ENCODE measurements around the gene KIFBP. TPM values are rescaled to one million over a fixed set of nuclear protein-coding genes. Genes with fewer than 3 reads are reported as not detected.

The KIFBP gene
- total RNA-seq, 4 donors from 2014 or later: 33.7 to 65.4 (median 48.8) TPM

GRCh38 chr10:68989317-68989990, 851 bp downstream of the KIFBP start:
- H3K27me3 ChIP-seq: no peaks in the 10 kb centered on the region
- no peaks in the 10 kb centered on the region for H3K9me3 ChIP-seq
- peak overlapping the region; percentile 75 to 94 (median 90) for H3K27ac ChIP-seq
- WGBS, 2 donors (ENCODE audit: low coverage in 1 of 2): 4 to 14% methylated on average over 14 to 22 of the region's 22 CpGs
- no peak for ATAC-seq
- TF ChIP-seq EP300 (IDR thresholded peaks at IDR 0.05): no peak
- H3K4me3 ChIP-seq: peak overlapping the region; percentile 75 to 96
- H3K4me1 ChIP-seq: peaks cover 10 to 58% (median 29%) of the 10 kb centered on the region in 3 donors
- H3K36me3 ChIP-seq: peaks cover 0 to 11% of the 10 kb centered on the region in 2 donors

GRCh38 chr10:68992636-68993440, 4.2 kb downstream of the KIFBP start:
- no peaks in the 10 kb centered on the region for H3K9me3 ChIP-seq
- peaks cover 10 to 64% (median 29%) of the 10 kb centered on the region in 3 donors for H3K4me1 ChIP-seq
- no peak overlapping the region for H3K4me3 ChIP-seq
- ATAC-seq: peak; percentile 50
- TF ChIP-seq POLR2AphosphoS5 (IDR thresholded peaks at IDR 0.05): peak; percentile 93
- TF ChIP-seq POLR2A (IDR thresholded peaks at IDR 0.05): no peak
- WGBS, 2 donors (ENCODE audit: low coverage in 1 of 2): 5% methylated on average over 2 of the region's 2 CpGs; no CpG with 5 or more reads in 1 of the 2 donors
- H3K27ac ChIP-seq: peak overlapping the region; percentile 47 to 77 (median 70)
- H3K27me3 ChIP-seq: no peaks in the 10 kb centered on the region
- no peaks in the 10 kb centered on the region for H3K36me3 ChIP-seq

- TF ChIP-seq POLR2AphosphoS5 (IDR thresholded peaks at IDR 0.05): no peak
- no peak for TF ChIP-seq CTCF (IDR thresholded peaks at IDR 0.05)
- TF ChIP-seq POLR2A (IDR thresholded peaks at IDR 0.05): no peak
- TF ChIP-seq EP300 (IDR thresholded peaks at IDR 0.05): no peak
- Histone ChIP-seq H3K27me3 (no peaks in the 10 kb centered on the region), H3K9me3 (no peaks in the 10 kb centered on the region), H3K4me3 (no peak overlapping the region), H3K27ac (no peak overlapping the region), H3K4me1 (peaks cover 10 to 34% (median 12%) of the 10 kb centered on the region in 3 donors), H3K36me3 (peaks cover 0 to 27% of the 10 kb centered on the region in 2 donors)
- ATAC-seq: no peak
- 77 to 86% methylated on average over 3 of the region's 3 CpGs for whole genome bisulfite sequencing, 2 donors (ENCODE audit: low coverage in 1 of 2)
Observed at GRCh38 chr10:68997211-68997610, 8.6 kb downstream of the KIFBP start.

GRCh38 chr10:69004821-69005220, 16.2 kb downstream of the KIFBP start:
- no peaks in the 10 kb centered on the region for H3K27me3 ChIP-seq
- no peaks in the 10 kb centered on the region for H3K9me3 ChIP-seq
- peaks cover 0 to 75% of the 10 kb centered on the region in 2 donors for H3K36me3 ChIP-seq
- 0% methylated on average over 1 of the region's 1 CpG for WGBS, 2 donors (ENCODE audit: low coverage in 1 of 2)
- H3K4me1 ChIP-seq: peaks cover 0 to 11% (median 0%) of the 10 kb centered on the region in 3 donors
- no peak overlapping the region for H3K4me3 ChIP-seq
- no peak for ATAC-seq
- no peak overlapping the region for H3K27ac ChIP-seq
- TF ChIP-seq EP300 (IDR thresholded peaks at IDR 0.05) (no peak), POLR2A (IDR thresholded peaks at IDR 0.05) (no peak), POLR2AphosphoS5 (IDR thresholded peaks at IDR 0.05) (no peak), CTCF (IDR thresholded peaks at IDR 0.05) (peak; percentile 11 to 54 (median 44))

- H3K4me1 ChIP-seq: peaks cover 0 to 11% (median 0%) of the 10 kb centered on the region in 3 donors
- H3K36me3 ChIP-seq: peaks cover 0 to 69% of the 10 kb centered on the region in 2 donors
- 90 to 93% methylated on average over 6 of the region's 6 CpGs for WGBS, 2 donors (ENCODE audit: low coverage in 1 of 2)
- no peak for ATAC-seq
- H3K27me3 ChIP-seq: no peaks in the 10 kb centered on the region
- H3K27ac ChIP-seq: no peak overlapping the region
- TF ChIP-seq POLR2A (IDR thresholded peaks at IDR 0.05) (no peak), EP300 (IDR thresholded peaks at IDR 0.05) (no peak), POLR2AphosphoS5 (IDR thresholded peaks at IDR 0.05) (no peak), CTCF (IDR thresholded peaks at IDR 0.05) (no peak)
- H3K9me3 ChIP-seq: no peaks in the 10 kb centered on the region
- H3K4me3 ChIP-seq: no peak overlapping the region
Observed at GRCh38 chr10:69005704-69006485, 17.3 kb downstream of the KIFBP start.
